ENCODE data around the gene USP49.
A peak's percentile ranks its signal among the peaks of the same experiment; 100 is the strongest.

Gene USP49

DNA sequence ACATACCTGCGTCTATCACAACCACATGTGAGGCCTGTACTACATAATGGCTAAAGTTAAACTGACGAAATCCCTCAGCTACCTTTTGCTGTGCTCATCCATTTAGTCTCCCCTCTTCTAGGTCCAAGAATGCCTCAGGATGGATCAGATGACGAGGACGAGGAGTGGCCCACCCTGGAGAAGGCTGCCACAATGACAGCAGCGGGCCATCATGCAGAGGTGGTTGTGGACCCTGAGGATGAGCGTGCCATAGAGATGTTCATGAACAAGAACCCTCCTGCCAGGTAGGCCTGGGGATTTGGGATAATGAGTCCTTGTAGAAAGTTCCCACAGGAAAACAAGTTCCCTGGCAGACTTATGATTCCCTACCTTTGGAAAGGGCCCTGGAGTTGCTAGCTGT lies 32.1 kb upstream of the USP49 start:
- no peak for DNase-seq

DNA sequence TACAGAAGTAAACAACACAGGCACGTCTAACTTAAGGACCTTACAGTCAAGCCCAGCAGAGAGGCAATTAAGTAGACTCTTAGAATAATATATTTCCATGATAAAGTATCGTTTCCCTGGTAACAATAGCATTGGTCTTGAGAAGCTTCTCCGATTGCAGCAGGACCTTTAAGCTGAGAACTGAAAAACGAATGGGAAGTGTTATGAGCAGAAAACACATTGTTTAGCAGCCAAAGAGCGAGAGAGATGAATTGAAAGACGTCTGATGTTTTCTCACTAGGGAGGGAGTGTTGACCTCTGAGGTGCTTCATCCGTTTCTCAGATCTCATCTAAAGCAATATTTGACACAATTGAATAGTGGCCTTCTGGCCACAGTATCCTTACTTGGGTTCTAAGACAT lies 27.0 kb upstream of the USP49 start:
- no peak for DNase-seq

DNA sequence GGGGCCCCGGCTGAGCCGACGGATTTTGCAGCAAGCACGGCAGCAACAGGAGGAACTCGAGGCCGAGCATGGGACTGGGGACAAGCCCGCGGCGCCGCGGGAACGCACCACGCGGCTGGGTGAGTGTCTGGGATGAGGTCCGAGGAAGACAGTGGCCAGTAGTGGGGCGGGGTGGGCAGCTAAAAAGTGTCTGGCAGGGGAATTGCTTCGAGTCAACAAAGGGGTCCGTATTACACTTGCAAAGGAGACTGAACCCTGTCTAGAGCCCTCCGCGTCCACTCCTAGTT lies 26.5 kb upstream of the USP49 start:
- DNase-seq, result no peak

DNA sequence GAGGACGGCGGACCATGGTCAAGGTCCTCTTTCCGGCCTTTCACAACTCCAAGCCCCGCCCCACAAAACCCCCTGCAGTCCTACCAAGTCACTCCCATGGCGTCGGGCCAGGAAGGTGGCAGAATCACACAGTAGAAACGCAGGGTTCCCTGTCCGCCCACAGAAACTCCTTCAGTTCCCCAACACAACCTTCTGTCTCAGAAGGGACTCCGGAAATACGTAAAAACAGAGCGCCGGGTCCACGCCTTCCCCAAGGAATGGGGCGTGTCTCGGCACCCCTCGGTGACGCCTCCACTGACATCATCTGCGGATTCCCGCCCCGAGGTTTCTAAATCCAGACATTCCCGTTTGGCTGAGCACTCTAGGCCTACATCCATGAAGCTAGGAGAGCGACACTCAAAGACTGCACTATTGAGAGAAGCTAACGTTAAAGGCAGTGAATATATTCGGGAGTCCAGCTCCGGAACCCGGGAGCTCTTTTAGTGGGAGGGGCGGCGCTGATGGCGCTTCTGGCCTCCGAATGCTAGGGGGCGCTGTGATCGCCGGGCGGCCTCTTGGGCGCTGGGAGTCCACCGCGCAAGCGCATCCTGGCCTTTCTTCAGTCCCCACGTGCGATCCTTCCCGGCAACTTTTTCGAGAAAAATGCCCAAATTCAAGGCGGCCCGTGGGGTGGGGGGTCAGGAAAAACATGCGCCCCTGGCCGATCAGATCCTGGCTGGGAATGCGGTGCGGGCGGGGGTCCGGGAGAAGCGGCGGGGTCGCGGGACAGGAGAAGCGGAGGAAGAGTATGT lies 25.9 kb upstream of the USP49 start, which contains the start of the genes BYSL and MED20:
Gene BYSL (plus strand): TSS at position 579 of the 791 bp plus-strand sequence. CDS start 64 bp downstream, at position 643.
Gene MED20 (minus strand): TSS at position 219 of the 791 bp plus-strand sequence. CDS start 121 bp downstream, at position 98.
- DNase-seq, result peak; percentile 88

DNA sequence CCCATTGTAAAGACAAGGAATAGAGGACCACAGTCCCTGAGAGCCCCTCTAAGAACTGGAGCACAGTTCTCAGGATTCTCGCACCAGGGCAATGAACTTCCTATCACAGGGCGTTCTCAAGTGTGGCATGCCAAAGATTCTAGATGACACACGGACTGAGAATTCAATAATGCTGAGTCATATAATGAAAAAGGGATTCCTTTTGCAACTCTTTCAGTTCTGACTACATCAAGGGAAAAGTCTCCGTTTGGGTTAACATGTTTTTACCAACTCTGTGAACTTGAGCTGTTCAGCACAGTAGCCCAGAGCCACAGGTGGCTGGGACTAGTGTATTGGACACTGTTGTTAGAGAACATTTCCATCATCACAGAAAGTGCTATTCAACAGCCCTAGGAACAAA lies 22.4 kb upstream of the USP49 start:
- DNase-seq, result no peak

DNA sequence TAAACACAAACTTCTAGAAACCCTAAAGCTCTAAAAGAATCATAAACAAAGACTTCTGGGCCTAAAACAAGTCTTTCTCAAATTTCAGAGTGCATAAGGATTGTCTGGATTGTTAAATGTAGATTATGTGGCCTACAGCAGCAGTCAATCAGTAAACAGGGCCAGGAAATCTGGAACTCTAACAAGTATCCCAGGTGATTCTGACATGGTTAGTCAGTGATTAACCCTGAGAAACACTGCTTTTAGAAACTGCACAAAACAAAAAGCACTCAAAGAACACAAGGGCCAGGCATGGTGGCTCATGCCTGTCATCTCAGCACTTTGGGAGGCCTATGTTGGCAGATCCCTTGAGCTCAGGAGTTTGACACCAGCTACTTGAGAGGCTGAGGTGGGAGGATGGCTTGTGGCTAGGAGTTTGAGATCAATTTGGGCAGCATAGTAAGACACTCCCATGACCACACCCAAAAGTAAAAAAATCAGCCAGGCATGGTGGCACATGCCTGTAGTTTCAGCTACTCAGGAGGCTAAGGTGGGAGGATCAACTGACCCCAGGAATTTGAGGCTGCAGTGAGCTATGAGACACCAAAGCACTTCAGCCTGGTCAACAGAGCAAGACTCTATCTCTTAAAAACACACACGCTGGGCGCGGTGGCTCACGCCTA lies 19.8 kb upstream of the USP49 start:
- no peak for DNase-seq

DNA sequence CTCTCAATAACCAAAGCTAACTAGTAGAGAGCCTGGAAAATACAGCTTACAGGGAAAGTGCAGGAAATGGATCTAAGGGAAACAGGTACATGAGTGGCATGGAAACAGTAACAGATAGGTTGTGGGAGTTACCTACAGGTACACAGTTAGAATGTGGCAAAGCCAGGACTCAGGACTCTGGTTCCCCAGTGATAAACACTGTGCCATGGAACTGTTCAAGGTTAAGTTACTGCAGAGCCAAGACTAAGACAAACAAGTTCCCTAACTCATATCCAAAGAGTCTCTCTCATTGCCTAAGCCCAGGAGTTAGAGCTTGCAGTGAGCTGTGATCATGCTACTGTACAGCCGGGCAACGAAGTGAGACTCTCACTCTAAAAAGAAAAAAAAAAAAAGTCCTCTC lies 19.2 kb upstream of the USP49 start:
- no peak for DNase-seq

DNA sequence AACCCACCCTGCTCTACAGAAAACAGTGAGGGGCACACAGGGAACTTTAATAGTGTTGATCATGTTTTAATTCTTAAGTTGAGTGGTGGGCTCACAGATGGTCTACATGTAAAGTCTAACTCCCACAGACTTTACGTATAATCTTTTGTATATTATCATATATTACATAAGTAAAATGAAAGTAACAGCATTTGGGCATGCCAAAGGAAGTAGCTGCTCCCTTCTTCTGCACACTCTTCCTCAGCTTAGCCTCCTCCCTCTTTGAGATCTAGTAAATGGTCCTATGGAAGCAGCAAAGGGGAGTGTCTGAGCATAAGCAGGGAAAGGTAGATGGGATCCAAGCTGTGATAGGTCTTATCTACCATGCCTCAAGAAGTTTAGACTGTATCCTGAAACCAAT lies 14.6 kb upstream of the USP49 start:
- no peak for DNase-seq

DNA sequence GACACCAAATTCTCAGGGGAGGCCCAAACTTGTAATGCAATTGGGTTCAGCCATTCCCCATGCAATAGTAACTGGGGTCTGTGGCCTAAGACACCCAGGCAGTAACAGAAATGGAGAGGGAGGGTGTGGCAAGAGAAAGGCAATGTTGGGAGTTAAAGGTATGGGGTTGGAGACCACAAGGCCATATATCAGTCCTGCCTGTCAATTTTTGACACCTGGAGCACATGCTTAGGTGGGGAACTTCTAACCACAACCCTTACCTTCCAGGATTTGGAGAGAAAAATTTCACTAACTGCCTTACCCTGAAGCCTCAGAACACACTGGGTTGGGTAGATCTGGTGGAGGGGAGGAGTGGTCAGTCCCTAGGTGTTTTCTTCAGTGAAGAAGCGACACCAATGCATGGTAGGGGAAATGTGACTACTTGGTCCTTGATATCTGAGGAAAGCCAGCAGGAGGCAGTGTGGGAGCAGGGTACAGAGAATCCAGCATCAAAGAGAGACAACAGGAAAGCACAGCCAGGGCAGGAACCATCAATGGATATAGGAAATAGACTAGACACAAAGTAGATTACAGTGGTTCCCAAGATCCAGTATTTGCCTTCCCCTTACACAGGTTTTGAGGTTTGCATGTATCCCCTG lies 6.8 kb upstream of the USP49 start:
- DNase-seq, result no peak

DNA sequence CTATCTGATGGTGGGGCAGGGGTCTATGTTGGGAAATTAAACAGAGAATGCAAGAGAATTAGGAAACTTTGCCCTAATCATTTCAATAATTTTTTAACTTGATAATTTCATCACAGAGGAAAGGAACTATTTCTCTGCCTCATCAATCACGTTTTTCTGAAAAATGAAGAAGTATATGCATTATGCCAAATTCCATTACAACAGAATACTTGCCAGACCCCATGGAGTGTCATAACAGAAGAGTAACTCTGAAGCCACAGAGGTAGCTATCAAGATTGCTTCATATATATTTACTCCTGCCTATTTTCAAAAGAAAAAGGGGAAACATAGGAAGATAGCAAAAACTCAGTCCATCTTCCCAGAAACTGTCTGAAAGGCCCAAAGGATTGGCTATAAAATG lies 5.7 kb upstream of the USP49 start:
- no peak for DNase-seq

DNA sequence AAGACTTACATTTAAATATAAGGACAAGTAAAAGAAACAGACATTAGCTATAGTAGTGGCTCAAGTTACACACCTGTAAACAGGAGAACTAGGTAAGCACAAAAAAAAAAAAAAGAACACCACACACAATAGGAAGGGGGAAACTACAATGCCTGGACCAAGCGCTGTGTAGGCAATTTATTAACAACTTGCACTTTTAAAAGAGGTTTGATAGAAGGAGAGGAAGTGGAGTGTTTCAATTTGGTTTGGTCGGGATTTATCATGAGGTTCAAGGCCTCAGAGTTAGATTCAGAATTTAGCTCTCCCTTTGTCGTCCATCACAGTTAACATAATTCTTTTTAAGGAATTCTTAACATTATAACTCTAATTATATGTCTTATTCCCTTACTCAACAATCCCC lies 1.1 kb upstream of the USP49 start:
- no peak for DNase-seq

DNA sequence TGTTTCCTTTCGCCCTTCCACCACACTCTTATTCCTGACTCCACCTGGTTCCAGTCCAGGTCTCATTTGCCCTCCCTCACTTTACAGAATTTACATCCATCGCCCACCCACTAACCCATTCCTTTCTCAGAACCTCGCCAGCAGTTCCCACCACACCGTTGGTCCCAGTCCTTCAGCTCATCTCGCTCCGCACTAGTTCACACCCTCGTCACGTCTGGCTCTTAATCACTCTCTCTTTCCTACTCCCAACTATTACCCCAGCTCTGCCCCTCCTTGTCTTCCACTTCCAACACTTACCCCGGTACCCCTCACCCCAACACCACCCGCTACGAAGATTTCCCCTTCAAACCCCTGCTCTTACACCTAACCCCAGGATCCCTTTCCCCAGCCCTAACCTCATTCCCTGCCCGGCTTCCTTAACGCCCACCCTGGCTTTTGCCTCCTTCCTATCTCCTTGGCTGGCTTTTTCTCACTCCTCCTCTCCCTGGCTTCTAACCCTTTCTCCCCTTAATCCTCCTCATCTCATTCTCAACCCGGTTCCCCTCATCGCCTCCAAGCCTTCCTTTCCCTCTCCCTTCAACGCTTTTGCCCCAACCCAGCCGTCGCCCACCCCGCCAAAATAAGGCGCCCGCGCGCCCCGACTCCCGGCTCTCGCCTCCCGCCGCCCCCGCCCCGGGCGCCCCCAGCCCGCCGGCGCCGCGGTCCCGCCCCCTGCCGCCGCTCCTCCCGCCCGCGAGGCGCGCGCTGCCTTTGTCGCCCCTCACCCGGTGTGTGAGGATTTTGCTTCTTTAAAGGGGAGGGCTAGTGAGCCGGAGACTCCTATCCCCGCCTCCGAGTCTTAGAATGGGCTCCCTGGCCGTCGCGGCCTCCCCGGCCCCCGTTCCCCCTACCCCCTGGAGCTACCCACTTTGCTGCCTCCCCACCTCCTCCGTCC lies 542 bp downstream of the USP49 start:
- no peak for DNase-seq

DNA sequence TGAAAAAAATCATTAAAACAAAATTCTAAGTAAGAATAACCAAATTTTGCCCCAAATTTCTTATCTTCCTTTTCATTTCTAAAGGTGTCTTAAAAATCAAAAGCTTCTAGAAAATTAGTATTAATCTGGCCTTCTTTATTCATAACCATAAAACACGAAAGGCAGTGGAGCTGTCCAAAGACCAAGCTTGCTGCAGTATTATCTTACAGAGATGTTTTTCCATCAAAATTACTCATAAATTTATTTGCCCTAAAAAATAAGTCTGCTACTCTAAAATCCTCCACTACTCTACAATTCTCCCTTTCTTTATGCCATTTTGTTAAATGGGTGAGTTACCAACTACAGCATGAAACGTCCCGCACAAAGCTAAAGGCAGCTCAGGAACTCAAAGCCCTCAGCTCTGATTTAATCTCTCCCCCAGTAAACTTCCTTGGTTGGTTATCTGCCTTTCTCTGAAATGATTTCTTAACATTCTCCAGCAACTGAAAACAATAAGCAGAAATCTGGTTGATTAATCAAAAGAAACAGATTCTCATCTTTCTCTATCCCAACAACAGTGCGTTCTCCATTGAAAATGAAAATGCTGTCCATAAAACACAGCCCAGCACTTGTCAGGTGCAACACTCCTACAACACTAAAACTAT lies 2.1 kb downstream of the USP49 start:
- no peak for DNase-seq

DNA sequence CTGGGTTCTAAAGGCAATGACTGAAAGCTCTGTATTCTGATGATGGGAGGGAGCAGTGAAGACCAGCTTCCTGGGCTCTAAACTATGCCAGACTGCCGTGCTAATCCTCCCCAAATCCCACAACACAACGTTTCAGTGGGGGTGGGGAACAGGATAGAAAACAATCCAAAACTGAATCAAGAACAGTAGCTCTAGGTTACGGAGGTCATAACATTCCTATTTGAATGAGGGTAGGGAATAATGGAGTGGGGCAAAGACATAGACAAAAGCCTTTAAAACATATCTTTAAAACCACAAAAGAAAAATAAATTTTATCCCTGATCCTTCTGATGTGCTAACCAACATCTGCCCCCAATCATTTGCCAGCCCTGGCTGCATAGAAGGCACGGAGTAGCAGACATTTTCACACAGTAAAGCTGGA lies 7.8 kb downstream of the USP49 start:
- no peak for DNase-seq

DNA sequence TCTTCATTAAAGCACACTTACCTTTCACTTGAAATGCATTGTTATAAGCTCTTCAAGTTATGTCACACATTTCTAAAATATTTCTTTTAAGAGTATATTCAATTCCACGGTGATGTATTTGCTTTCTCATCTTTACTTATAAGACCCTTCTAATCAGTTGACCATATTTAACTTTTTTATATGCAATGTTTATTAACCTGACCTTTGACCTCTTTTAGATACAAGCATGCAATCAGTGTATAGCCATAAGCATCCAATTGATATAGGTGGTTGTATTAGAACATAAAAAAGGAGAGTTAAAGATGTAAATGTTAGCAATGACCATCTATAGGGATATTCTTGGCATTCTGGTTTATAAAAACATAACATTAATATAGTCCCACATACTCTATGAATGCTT lies 9.2 kb downstream of the USP49 start:
- no peak for DNase-seq

DNA sequence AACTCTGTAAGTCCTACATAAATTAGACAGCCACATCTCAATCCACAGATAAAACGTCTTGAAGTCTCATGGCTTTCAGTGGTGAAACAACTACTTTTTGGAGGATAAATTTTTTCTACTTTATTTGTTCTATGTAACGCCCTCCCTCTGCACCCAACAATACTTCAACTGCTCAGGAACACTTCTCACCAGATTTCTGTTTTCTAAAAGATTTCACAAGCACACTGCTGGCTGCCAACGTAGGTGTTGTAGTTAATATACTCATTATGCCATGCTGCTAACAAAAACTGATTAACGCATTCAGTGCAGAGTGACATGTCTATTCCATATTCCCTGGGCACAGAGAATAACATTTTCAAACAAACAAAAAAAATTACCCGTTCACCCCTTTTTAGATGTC lies 10.2 kb downstream of the USP49 start:
- DNase-seq, result no peak

DNA sequence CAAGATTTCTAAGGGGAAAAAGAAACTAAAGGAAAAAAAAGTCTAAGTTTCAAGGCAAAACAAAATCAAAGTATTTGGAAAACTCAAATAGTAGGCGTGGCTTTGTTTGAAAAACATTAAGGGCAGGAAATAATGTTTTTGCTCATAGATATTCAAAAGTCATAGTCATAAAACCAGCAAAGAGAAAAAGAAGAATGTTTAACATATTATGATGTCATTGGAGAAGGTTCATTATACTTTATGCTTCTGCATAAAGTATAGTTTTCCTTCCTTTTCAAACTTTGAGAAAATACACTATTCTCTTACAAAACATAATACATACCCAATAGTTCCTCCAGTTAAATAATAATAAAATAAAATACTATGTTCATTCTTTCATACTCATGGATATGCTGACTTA lies 13.7 kb downstream of the USP49 start:
- no peak for DNase-seq

DNA sequence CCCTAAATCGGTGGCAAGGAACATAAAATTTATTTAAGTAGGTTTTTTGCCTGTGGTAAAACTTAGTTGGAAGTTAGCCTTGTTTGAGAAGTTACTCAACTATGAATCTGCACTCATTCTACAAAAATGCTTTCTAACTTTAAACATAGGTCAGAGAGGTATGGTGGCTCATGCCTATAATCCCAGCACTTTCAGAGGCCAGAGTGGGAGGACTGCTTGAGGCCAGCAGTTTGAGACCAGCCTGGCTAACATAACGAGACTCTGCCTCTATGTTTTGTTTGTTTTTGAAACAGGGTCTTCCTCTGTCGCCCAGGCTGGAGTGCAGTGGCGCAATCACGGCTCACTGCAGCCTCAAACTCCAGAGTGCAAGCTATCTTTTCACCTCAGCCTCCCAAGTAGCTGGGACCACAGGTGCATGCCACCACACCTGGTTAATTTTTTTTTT lies 16.2 kb downstream of the USP49 start:
- DNase-seq, result no peak

DNA sequence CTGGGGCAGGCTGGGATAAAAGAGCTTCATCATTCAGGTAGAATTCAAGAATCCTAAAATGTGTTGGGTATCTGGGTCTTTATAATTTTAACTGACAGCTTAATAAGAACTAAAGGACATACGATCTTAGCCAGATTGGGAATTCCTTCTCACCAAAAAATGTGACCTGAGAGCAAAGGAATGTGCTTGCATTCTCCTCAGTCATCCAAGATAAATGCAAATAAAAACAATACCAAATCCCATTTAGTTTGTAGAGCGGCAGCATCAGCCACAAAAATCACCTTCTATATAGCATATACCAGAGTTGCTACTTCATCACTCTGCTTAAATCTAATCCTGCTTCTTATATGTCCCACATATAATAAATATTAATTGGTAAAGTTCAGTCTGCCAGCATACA lies 16.9 kb downstream of the USP49 start:
- DNase-seq, result no peak

DNA sequence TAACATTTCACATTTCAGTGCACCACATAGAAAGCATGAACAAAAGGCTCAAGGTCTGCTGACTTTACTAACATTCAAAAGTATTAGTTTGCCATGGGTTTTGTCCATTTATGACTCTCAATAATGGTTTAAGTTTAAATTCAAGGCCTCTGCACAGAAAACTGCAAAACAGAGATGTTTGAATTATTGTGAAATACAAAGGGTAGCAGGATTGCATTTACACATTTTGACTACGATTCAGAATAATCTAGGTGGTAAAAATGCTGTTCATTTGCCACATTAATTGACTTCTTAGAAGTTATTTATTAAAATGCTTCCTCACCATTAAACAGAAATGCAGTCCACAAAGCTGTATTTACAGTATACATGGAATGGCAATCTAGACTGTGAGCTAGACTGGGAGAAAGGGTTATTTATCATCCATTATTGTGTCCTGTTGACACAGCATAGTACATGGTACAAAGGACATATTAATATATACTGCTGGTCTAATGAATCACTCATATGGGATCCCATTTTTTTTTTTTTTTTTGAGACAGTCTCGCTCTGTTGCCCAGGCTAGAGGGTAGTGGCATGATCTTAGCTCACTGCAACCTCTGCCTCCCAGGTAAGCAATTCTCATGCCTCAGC lies 18.0 kb downstream of the USP49 start:
- no peak for DNase-seq

DNA sequence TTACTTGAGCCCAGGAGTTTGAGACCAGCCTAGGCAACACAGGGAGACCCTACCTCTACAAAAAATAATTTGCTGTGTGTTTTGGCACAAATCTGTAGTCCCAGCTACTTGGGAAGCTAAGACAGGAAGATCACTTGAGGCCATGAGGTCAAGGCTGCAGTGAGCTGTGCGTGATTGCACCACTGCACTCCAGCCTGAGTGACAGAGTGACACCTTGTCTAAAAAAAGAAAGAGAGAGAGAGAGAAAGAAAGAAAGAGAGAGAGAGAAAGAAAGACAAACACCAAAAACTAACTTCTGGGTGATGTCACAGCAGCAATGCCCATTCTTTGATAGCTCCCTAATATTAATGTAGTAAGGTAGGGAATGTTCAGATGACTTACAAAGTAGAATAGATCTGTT lies 20.4 kb downstream of the USP49 start:
- DNase-seq, result no peak

DNA sequence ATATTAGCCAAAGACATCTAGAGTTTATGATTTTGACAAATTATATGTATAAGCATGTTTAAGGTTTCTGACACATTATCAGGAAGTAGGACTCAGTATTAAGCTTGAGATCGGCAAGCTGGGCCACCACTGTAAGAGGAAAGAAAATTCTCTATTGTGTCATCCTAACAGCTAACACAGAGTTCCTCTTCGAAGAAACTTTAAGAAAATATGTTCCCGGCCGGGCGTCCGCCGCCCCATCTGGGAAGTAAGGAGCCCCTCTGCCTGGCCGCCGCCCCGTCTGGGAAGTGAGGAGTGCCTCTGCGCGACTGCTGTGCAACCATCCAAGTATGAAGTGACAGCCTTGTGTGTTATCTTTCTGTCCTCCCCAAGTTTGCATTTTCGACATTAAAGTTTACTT lies 23.0 kb downstream of the USP49 start:
- DNase-seq, result no peak
